UCSD-AML1 (cell line): ENCODE data around the gene TRAF3.

Experiments used
- DNase-seq: peaks from one replicate; lab custom pipeline; 2025; ENCODE audit not compliant: unreplicated experiment; lab: John Stamatoyannopoulos, UW

Gene TRAF3

GRCh38 chr14:102777711-102778337, 575 bp downstream of the TRAF3 start:
- DNase-seq: no peak

GRCh38 chr14:102778338-102779083, 1.3 kb downstream of the TRAF3 start:
- DNase-seq: no peak

GRCh38 chr14:102779084-102779462, 1.8 kb downstream of the TRAF3 start:
- no peak for DNase-seq

GRCh38 chr14:102779574-102780315, 2.5 kb downstream of the TRAF3 start:
- DNase-seq: no peak

GRCh38 chr14:102781063-102781462, 3.8 kb downstream of the TRAF3 start:
- DNase-seq: no peak

GRCh38 chr14:102782974-102783373, 5.7 kb downstream of the TRAF3 start:
- DNase-seq: no peak

- no peak for DNase-seq
Measured at GRCh38 chr14:102784892-102785594, 7.8 kb downstream of the TRAF3 start.

- DNase-seq: no peak
Measured at GRCh38 chr14:102785595-102785963, 8.3 kb downstream of the TRAF3 start.

- no peak for DNase-seq
Measured at GRCh38 chr14:102786768-102787167, 9.5 kb downstream of the TRAF3 start.

GRCh38 chr14:102789349-102789748, 12.1 kb downstream of the TRAF3 start:
- DNase-seq: no peak

GRCh38 chr14:102793531-102794328, 16.5 kb downstream of the TRAF3 start:
- DNase-seq: no peak

GRCh38 chr14:102795060-102795925, 18.0 kb downstream of the TRAF3 start:
- DNase-seq: no peak

GRCh38 chr14:102796661-102797190, 19.5 kb downstream of the TRAF3 start:
- no peak for DNase-seq

- no peak for DNase-seq
Measured at GRCh38 chr14:102798926-102799325, 21.7 kb downstream of the TRAF3 start.

- DNase-seq: no peak
Measured at GRCh38 chr14:102799684-102800562, 22.7 kb downstream of the TRAF3 start.

- DNase-seq: no peak
Measured at GRCh38 chr14:102802834-102803523, 25.7 kb downstream of the TRAF3 start.

- no peak for DNase-seq
Measured at GRCh38 chr14:102804858-102805257, 27.6 kb downstream of the TRAF3 start.

- DNase-seq: no peak
Measured at GRCh38 chr14:102805371-102805891, 28.2 kb downstream of the TRAF3 start.
